Sigmoid colon (tissue), 7 donors: ENCODE measurements around the gene KRTAP9-9. TPM values are rescaled to one million over a fixed set of nuclear protein-coding genes. Genes with fewer than 3 reads are reported as not detected.
"Not testable (repeated sequence)": the region's sequence is repeated elsewhere in the genome, so short reads cannot be mapped to it uniquely, and the experiment has no call there.

Experiments used
- DNase-seq: peaks from one replicate; pipeline ENCODE4 v3.0.0-alpha.2; 2019
- H3K27ac ChIP-seq, 4 donors: fragments of 200-600 bp; sonication (generic); one replicate each; pipeline ENCODE4 v1.5.1; 2016 to 2019; ENCODE audit warnings: mild to moderate bottlenecking in 1 of 4
- H3K27me3 ChIP-seq, 3 donors: fragments of 200-600 bp; sonication (generic); one replicate each; pipeline ENCODE4 v1.5.1; 2019; ENCODE audit warnings: mild to moderate bottlenecking in 1 of 3
- H3K36me3 ChIP-seq, 4 donors: fragments of 200-600 bp; sonication (generic); one replicate each; pipeline ENCODE4 v1.5.1; 2016 to 2019
- H3K4me1 ChIP-seq, 4 donors: fragments of 200-600 bp; sonication (generic); one replicate each; pipeline ENCODE4 v1.5.1; 2017 to 2019
- H3K4me3 ChIP-seq, 4 donors: fragments of 200-600 bp; sonication (generic); one replicate each; pipeline ENCODE4 v1.5.1; 2017 to 2019; ENCODE audit warnings: mild to moderate bottlenecking in 2 of 4, moderate library complexity in 1 of 4
- H3K9me3 ChIP-seq, 4 donors: fragments of 200-600 bp in 3 of 4; sonication (generic) in 3 of 4; one replicate each; pipeline versions ENCODE4 v1.5.1 to v1.6.1; 2013 to 2019
- EP300 ChIP-seq, 4 donors: sonication (generic); formaldehyde crosslinking; IDR thresholded peaks; one replicate each; pipeline ENCODE4 v1.6.1; 2017; ENCODE audit warnings: antibody characterized with exemption in 4 of 4
- POLR2A ChIP-seq, 2 donors: fragments of 450-650 bp; IDR thresholded peaks; one replicate each; pipeline ENCODE4 v1.6.1; 2016; ENCODE audit warnings: antibody characterized with exemption in 2 of 2, mild to moderate bottlenecking in 2 of 2, moderate library complexity in 2 of 2
- POLR2AphosphoS5 ChIP-seq, 4 donors: sonication (generic); formaldehyde crosslinking; IDR thresholded peaks; one replicate each; pipeline ENCODE4 v1.6.1; 2017; ENCODE audit warnings: antibody characterized with exemption in 4 of 4
- WGBS, 2 donors: extraction: QIAGEN DNeasy Blood & Tissue Kit; methylation state at CpG; one replicate each; pipeline ENCODE4 v1.1.7; 2013; 5-methylcytosine and 5-hydroxymethylcytosine counted together
- intact Hi-C: fragments of 100-400 bp; cut with DNase I; formaldehyde crosslinking; loops from one replicate; pipeline ENCODE4 v1.15.1; 2023
- polyA plus RNA-seq, 3 donors: library from polyadenylated mRNA; stranded (reverse); fragments of 200-250 nt; gene quantifications; one replicate each; pipeline ENCODE4 v1.2.3, GENCODE V29; 2013
- total RNA-seq, 4 donors: library from RNA; depleted of rRNA; stranded (reverse); fragments of >200 nt; gene quantifications; one replicate each; pipeline ENCODE4 v1.1.0, GENCODE V29; 2016
- TF ChIP-seq, protein P1 (sequence below), 4 experiments: fragments of 450-650 bp in 3 of 4; fragments of 200-600 bp in 1 of 4; IDR thresholded peaks; one replicate each; pipeline ENCODE4 v1.5.1; 2016 to 2019; ENCODE audit warnings: antibody characterized with exemption in 4 of 4, mild to moderate bottlenecking in 3 of 4, moderate library complexity in 2 of 4
- donor health status: healthy with polysubstance abuse.
- donor health status: Bipolar disorder and iron deficiency.
- donor health status: healthy.

The KRTAP9-9 gene
- total and polyA plus RNA-seq, 7 donors, result not detected

- Histone ChIP-seq H3K27ac (no peak overlapping the region), H3K36me3 (no peaks in the 10 kb centered on the region), H3K27me3 (peaks cover 0 to 4% (median 0%) of the 10 kb centered on the region in 3 donors), H3K4me1 (no peaks in the 10 kb centered on the region), H3K4me3 (no peak overlapping the region), H3K9me3 (no peaks in the 10 kb centered on the region)
- DNase-seq, result no peak
- 64 to 77% methylated on average over 3 of the region's 3 CpGs for WGBS, 2 donors
- TF ChIP-seq POLR2AphosphoS5 (IDR thresholded peaks at IDR 0.05) (no peak), POLR2A (IDR thresholded peaks at IDR 0.05) (no peak), EP300 (IDR thresholded peaks at IDR 0.05) (no peak)
- TF ChIP-seq, protein P1, sequence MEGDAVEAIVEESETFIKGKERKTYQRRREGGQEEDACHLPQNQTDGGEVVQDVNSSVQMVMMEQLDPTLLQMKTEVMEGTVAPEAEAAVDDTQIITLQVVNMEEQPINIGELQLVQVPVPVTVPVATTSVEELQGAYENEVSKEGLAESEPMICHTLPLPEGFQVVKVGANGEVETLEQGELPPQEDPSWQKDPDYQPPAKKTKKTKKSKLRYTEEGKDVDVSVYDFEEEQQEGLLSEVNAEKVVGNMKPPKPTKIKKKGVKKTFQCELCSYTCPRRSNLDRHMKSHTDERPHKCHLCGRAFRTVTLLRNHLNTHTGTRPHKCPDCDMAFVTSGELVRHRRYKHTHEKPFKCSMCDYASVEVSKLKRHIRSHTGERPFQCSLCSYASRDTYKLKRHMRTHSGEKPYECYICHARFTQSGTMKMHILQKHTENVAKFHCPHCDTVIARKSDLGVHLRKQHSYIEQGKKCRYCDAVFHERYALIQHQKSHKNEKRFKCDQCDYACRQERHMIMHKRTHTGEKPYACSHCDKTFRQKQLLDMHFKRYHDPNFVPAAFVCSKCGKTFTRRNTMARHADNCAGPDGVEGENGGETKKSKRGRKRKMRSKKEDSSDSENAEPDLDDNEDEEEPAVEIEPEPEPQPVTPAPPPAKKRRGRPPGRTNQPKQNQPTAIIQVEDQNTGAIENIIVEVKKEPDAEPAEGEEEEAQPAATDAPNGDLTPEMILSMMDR (IDR thresholded peaks at IDR 0.05), result no peak
- intact Hi-C loops, result loop anchor here (1.0 kb wide), 1 partner anchor 12 kb away; no protein-coding TSS in a partner anchor
These were observed 9.4 kb downstream of the KRTAP9-9 start for GRCh38 chr17:41264599-41264998.

DNA sequence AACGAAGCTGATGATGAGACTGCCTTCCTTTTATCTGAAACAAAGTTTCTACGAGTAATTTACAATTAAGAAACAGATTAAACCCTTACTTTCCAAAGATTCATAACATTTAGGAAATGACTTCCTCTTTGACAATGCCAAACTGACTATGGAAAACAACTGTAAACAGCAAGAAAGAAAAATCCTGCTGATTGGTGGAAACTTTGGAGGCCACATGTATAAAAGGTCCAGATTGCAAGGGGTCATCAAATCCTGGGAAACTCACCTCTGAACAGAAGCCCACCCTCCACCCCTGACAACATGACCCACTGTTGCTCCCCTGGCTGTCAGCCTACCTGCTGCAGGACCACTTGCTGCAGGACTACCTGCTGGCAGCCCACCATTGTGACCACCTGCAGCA, 9.9 kb downstream of the KRTAP9-9 start, which contains the start of gene KRTAP9-6:
TSS of gene KRTAP9-6 (plus strand) at position 301 of the 400 bp plus-strand sequence. CDS start at position 301, 0 bp downstream.
- TF ChIP-seq POLR2AphosphoS5 (IDR thresholded peaks at IDR 0.05), result no peak
- no peak for TF ChIP-seq POLR2A (IDR thresholded peaks at IDR 0.05)
- TF ChIP-seq, protein P1 (IDR thresholded peaks at IDR 0.05), result no peak
- no peak for TF ChIP-seq EP300 (IDR thresholded peaks at IDR 0.05)
- H3K4me1 ChIP-seq, result no peaks in the 10 kb centered on the region
- DNase-seq, result no peak
- intact Hi-C loops, result no loop called here
- no peak within 1 kb of the TSS for H3K4me3 ChIP-seq
- H3K27ac ChIP-seq, result no peak within 1 kb of the TSS
- no peaks in the 10 kb centered on the region for H3K36me3 ChIP-seq
- H3K27me3 ChIP-seq, result peaks cover 0 to 4% (median 0%) of the 10 kb centered on the region in 3 donors
- H3K9me3 ChIP-seq, result no peaks in the 10 kb centered on the region
- 50 to 62% methylated on average over 2 of the region's 2 CpGs for WGBS, 2 donors

DNA sequence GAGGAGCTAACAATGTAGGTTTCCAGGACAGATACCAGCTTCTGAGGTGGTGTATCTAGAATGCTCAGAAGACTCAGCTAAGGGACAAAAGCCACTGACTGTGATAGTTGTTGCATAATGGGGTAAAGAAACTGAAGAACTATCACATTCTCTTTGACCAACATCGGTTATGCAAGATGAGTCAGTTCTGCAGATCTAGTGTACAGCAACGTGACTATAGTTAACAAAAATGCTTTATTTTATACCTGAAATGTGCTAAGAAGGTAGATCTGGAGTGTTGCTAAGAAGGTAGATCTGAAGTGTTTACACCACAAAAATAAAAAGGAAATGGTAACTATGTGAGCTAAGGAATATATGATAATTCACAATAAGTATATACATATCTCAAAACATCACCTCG, 12.5 kb downstream of the KRTAP9-9 start:
- no peak overlapping the region for H3K27ac ChIP-seq
- WGBS, 2 donors, result 90% methylated on average over 3 of the region's 3 CpGs; no CpG with 5 or more reads in 1 of the 2 donors
- H3K4me3 ChIP-seq, result no peak overlapping the region
- no peaks in the 10 kb centered on the region for H3K9me3 ChIP-seq
- H3K27me3 ChIP-seq, result peaks cover 0 to 4% (median 0%) of the 10 kb centered on the region in 3 donors
- intact Hi-C loops, result no loop called here
- TF ChIP-seq EP300 (IDR thresholded peaks at IDR 0.05), result no peak
- TF ChIP-seq, protein P1 (IDR thresholded peaks at IDR 0.05), result no peak
- TF ChIP-seq POLR2A (IDR thresholded peaks at IDR 0.05), result no peak
- TF ChIP-seq POLR2AphosphoS5 (IDR thresholded peaks at IDR 0.05), result no peak
- no peaks in the 10 kb centered on the region for H3K4me1 ChIP-seq
- no peak for DNase-seq
- no peaks in the 10 kb centered on the region for H3K36me3 ChIP-seq

DNA sequence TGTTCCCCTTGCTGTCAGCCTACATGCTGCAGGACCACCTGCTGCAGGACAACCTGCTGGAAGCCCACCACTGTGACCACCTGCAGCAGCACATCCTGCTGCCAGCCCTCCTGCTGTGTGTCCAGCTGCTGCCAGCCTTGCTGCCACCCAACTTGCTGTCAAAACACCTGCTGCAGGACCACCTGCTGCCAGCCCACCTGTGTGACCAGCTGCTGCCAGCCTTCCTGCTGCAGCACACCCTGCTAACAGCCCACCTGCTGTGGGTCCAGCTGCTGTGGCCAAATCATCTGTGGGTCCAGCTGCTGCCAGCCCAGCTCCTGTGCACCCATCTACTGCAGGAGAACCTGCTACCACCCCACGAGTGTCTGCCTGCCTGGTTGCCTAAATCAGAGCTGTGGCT, 16.1 kb downstream of the KRTAP9-9 start:
- H3K27ac ChIP-seq, H3K4me1 ChIP-seq, H3K4me3 ChIP-seq, H3K27me3 ChIP-seq, intact Hi-C loops, DNase-seq, H3K36me3 ChIP-seq, H3K9me3 ChIP-seq: not testable (repeated sequence)
- 52% methylated on average over 1 of the region's 1 CpG; no CpG with 5 or more reads in 1 of the 2 donors for WGBS, 2 donors

- no peaks in the 10 kb centered on the region for H3K36me3 ChIP-seq
- no peak for TF ChIP-seq EP300 (IDR thresholded peaks at IDR 0.05)
- no peak for TF ChIP-seq POLR2AphosphoS5 (IDR thresholded peaks at IDR 0.05)
- TF ChIP-seq, protein P1 (IDR thresholded peaks at IDR 0.05), result no peak
- TF ChIP-seq POLR2A (IDR thresholded peaks at IDR 0.05), result no peak
- H3K27ac ChIP-seq, result no peak overlapping the region
- intact Hi-C loops, result no loop called here
- H3K4me1 ChIP-seq, result no peaks in the 10 kb centered on the region
- H3K27me3 ChIP-seq, result peaks cover 0 to 6% (median 0%) of the 10 kb centered on the region in 3 donors
- no peak for DNase-seq
- 67% methylated on average over 1 of the region's 1 CpG; no CpG with 5 or more reads in 1 of the 2 donors for WGBS, 2 donors
- H3K9me3 ChIP-seq, result no peaks in the 10 kb centered on the region
- H3K4me3 ChIP-seq, result no peak overlapping the region
These were observed 16.7 kb downstream of the KRTAP9-9 start for GRCh38 chr17:41271858-41272257.

- DNase-seq, H3K36me3 ChIP-seq, H3K4me1 ChIP-seq, H3K9me3 ChIP-seq, H3K27me3 ChIP-seq, H3K4me3 ChIP-seq, H3K27ac ChIP-seq: not testable (repeated sequence)
- WGBS, 2 donors, result 48 to 86% methylated on average over 3 of the region's 3 CpGs
- intact Hi-C loops, result loop anchor here (1.0 kb wide), 1 partner anchor 11 kb away; no protein-coding TSS in a partner anchor
These were observed 20.5 kb downstream of the KRTAP9-9 start, which contains the start of gene KRTAP9-7 for GRCh38 chr17:41275648-41276190. KRTAP9-7 (plus strand) TSS chr17:41275698; CDS start chr17:41275698, 0 bp downstream.
